WTC11 (cell line): ENCODE results near the gene ZBTB44. TPM values are rescaled to one million over a fixed set of nuclear protein-coding genes. Genes with fewer than 3 reads are reported as not detected.
A peak's percentile ranks its signal among the peaks of the same experiment; 100 is the strongest.

Source experiments
- ATAC-seq: fragments of 200-7000 bp; cut with Tn5 transposase; 2 replicates; pipeline ENCODE4 v1.10.0; 2021; ENCODE audit warnings: mild to moderate bottlenecking, moderate library complexity
- CTCF ChIA-PET: fragments of 300-600 bp; sonication (Branson Sonifier 250); formaldehyde crosslinking; loops from one replicate; lab custom pipeline; 2021; ENCODE audit warnings: antibody characterized with exemption; lab: Charles Lee
- POLR2A ChIA-PET: fragments of 350-600 bp; sonication (Branson Sonifier 250); formaldehyde crosslinking; loops from one replicate; lab custom pipeline; 2021; ENCODE audit warnings: antibody characterized with exemption; lab: Charles Lee
- DNase-seq: peaks from one replicate; pipeline ENCODE4 v3.0.0; 2021; ENCODE audit warnings: low spot score
- H3K27ac Mint-ChIP-seq: 2 replicates; pipeline ENCODE4 v1.8.0; 2021; ENCODE audit warnings: mixed read lengths
- H3K27me3 Mint-ChIP-seq: 2 replicates; pipeline ENCODE4 v1.8.0; 2021; ENCODE audit warnings: low read depth, mild to moderate bottlenecking, moderate library complexity, mixed read lengths
- H3K36me3 Mint-ChIP-seq: 2 replicates; pipeline ENCODE4 v1.8.0; 2021; ENCODE audit warnings: mixed read lengths
- H3K4me1 Mint-ChIP-seq: 2 replicates; pipeline ENCODE4 v1.8.0; 2022; ENCODE audit warnings: mixed read lengths
- H3K4me3 Mint-ChIP-seq: 2 replicates; pipeline ENCODE4 v1.8.0; 2021; ENCODE audit warnings: mild to moderate bottlenecking, moderate library complexity, mixed read lengths
- H3K9me3 Mint-ChIP-seq: 2 replicates; pipeline ENCODE4 v1.8.0; 2021; ENCODE audit warnings: mixed read lengths
- ATF6 ChIP-seq: sonication (generic); formaldehyde crosslinking; IDR thresholded peaks from 2 replicates; pipeline ENCODE4 v1.8.1; 2023; ENCODE audit warnings: mild to moderate bottlenecking, missing genetic modification reagents
- E2F1 ChIP-seq: sonication (generic); formaldehyde crosslinking; IDR thresholded peaks from 2 replicates; pipeline ENCODE4 v1.8.0; 2022; ENCODE audit warnings: mild to moderate bottlenecking, missing genetic modification reagents
- FOXK1 ChIP-seq: sonication (generic); formaldehyde crosslinking; IDR thresholded peaks from 2 replicates; pipeline ENCODE4 v1.8.0; 2022; ENCODE audit warnings: mild to moderate bottlenecking, moderate library complexity, missing genetic modification reagents
- IRF2 ChIP-seq: sonication (generic); formaldehyde crosslinking; IDR thresholded peaks from 2 replicates; pipeline ENCODE4 v1.8.0; 2022; ENCODE audit warnings: low read depth, missing genetic modification reagents, borderline replicate concordance
- MXD4 ChIP-seq: fragments of 250-450 bp; sonication (Bioruptor Pico); IDR thresholded peaks from 2 replicates; pipeline ENCODE4 v1.8.0; 2021; ENCODE audit warnings: mild to moderate bottlenecking, moderate library complexity, borderline replicate concordance
- NR2C2 ChIP-seq: sonication (generic); formaldehyde crosslinking; IDR thresholded peaks from 2 replicates; pipeline ENCODE4 v1.8.0; 2022; ENCODE audit warnings: mild to moderate bottlenecking, missing genetic modification reagents
- PREB ChIP-seq: sonication (generic); formaldehyde crosslinking; IDR thresholded peaks from 2 replicates; pipeline ENCODE4 v1.8.1; 2022; ENCODE audit warnings: mild to moderate bottlenecking, missing genetic modification reagents, moderate library complexity, borderline replicate concordance
- TCF7 ChIP-seq: sonication (generic); formaldehyde crosslinking; IDR thresholded peaks from 2 replicates; pipeline ENCODE4 v1.8.0; 2022; ENCODE audit warnings: mild to moderate bottlenecking, low read depth, missing genetic modification reagents, moderate library complexity
- TP53 ChIP-seq: sonication (generic); formaldehyde crosslinking; IDR thresholded peaks from 2 replicates; pipeline ENCODE4 v1.8.1; 2023; ENCODE audit warnings: mild to moderate bottlenecking, missing genetic modification reagents
- ZBTB21 ChIP-seq: sonication (generic); formaldehyde crosslinking; IDR thresholded peaks from 2 replicates; pipeline ENCODE4 v1.8.1; 2023; ENCODE audit warnings: mild to moderate bottlenecking, missing genetic modification reagents, borderline replicate concordance
- ZNF281 ChIP-seq: sonication (generic); formaldehyde crosslinking; IDR thresholded peaks from 2 replicates; pipeline ENCODE4 v1.8.0; 2023; ENCODE audit warnings: mild to moderate bottlenecking, missing genetic modification reagents
- ZNF532 ChIP-seq: fragments of 250-450 bp; sonication (Bioruptor Pico); IDR thresholded peaks from 2 replicates; pipeline ENCODE4 v1.9.0; 2021; ENCODE audit warnings: mild to moderate bottlenecking, borderline replicate concordance
- total RNA-seq: library from RNA; stranded (reverse); gene quantifications from 3 replicates; pipeline ENCODE4 v1.2.3, GENCODE V29; 2021

Gene ZBTB44
- total RNA-seq, 1 experiment from 2014 or later: 107 TPM

GRCh38 chr11:130192845-130193267 is 121.9 kb downstream of the ZBTB44 start:
- DNase-seq (no peak), ATAC-seq (no peak)
- Mint-ChIP-seq H3K4me3 (no peak overlapping the region), H3K9me3 (no peaks in the 10 kb centered on the region), H3K4me1 (no peaks in the 10 kb centered on the region), H3K27ac (0 out of 2 replicates have a peak overlapping the region, but pooled peaks have one; percentile 32), H3K36me3 (no peaks in the 10 kb centered on the region), H3K27me3 (no peaks in the 10 kb centered on the region)
- ChIA-PET POLR2A (no interaction called here), CTCF (interaction anchor here (0.5 kb wide), 1 partner anchor 190 kb away, joined by 6 read pairs; the partner anchor contains the start of gene PRDM10)
- TF ChIP-seq TCF7: no peak
- no peak for TF ChIP-seq TP53 (CRISPR knock-in tag)
- no peak for TF ChIP-seq PREB
- no peak for TF ChIP-seq ZBTB21 (CRISPR knock-in tag)
- TF ChIP-seq ZNF532 (CRISPR knock-in tag): no peak

- CTCF ChIA-PET: interaction anchor here (1.1 kb wide), 1 partner anchor 45 kb away, joined by 3 read pairs; no protein-coding TSS in a partner anchor
- Mint-ChIP-seq H3K36me3 (no peaks in the 10 kb centered on the region), H3K27me3 (no peaks in the 10 kb centered on the region), H3K27ac (no peak overlapping the region), H3K4me1 (no peaks in the 10 kb centered on the region), H3K9me3 (no peaks in the 10 kb centered on the region), H3K4me3 (no peak overlapping the region)
- no peak for ATAC-seq
- DNase-seq: no peak
- no peak for TF ChIP-seq IRF2 (CRISPR knock-in tag)
- TF ChIP-seq NR2C2 (CRISPR knock-in tag): no peak
- no peak for TF ChIP-seq ZBTB21 (CRISPR knock-in tag)
- TF ChIP-seq ZNF281 (CRISPR knock-in tag): no peak
- no peak for TF ChIP-seq ATF6 (CRISPR knock-in tag)
- TF ChIP-seq FOXK1 (CRISPR knock-in tag): no peak
- no peak for TF ChIP-seq E2F1
- no peak for TF ChIP-seq MXD4 (CRISPR knock-in tag)
- POLR2A ChIA-PET: no interaction called here
These were observed 122.8 kb downstream of the ZBTB44 start for GRCh38 chr11:130191896-130192295.
